Forelimb muscle (tissue), 1 donor: ENCODE measurements around the gene GPSM1. TPM values are rescaled to one million over a fixed set of nuclear protein-coding genes. Genes with fewer than 3 reads are reported as not detected.
"Not testable (repeated sequence)": the region's sequence is repeated elsewhere in the genome, so short reads cannot be mapped to it uniquely, and the experiment has no call there.

ENCODE experiments used
- DNase-seq: peaks from one replicate; pipeline ENCODE4 v3.0.0-alpha.2; 2013; ENCODE audit warnings: low read depth
- polyA plus RNA-seq: library from polyadenylated mRNA; unstranded; fragments of 120-200 nt; gene quantifications from one replicate; pipeline ENCODE4 v1.2.1, GENCODE V29; 2013; ENCODE audit not compliant: insufficient read length

GPSM1 gene
- polyA plus RNA-seq, 1 donor: 26.0 TPM

GRCh38 chr9:136344544-136345280 lies 17.4 kb downstream of the GPSM1 start:
- no peak for DNase-seq

DNA sequence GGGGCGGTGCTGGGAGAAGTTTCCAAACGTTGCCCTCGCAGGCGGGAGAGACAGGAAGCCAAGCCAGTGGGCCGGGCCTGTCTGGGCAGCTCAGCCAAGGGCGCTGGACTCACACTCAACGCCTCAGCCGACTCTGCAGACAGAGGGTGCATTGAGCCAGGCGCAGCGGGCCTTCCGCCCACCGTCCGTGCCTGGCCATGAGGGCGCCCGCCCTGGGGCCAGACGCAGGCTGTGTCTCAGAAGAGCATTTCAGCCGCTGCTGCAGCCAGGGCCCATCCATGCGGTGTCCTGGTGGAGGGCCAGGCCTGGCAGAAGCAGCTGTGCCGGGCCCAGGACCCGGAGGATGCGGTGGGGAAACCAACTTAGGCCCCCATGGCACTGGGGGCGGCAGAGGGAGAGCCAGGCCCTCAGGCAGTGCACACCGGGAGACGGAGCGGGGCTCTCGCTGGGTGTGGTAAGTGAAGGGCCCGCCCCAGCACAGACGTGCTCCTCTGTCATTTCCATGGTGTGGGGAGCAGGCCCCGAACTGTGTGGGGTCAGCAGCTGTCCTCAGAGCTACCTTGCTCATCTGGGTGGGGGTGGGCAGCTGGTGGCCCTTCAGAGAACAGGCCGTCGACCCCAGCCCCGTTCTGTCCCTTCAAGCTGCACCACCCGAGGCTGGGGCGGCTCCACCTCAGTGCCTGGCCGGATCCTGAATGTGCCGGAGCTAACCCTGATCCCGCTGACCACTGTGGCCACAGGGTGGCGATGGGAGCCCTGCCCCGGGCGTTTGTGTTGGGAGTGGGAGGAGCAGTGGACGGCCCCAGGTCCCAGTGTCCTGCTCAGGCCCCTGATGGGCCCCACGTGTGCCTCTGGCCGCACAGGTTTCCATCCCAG lies 18.2 kb downstream of the GPSM1 start:
- DNase-seq: no peak

GRCh38 chr9:136346157-136346481 lies 18.8 kb downstream of the GPSM1 start:
- no peak for DNase-seq

DNA sequence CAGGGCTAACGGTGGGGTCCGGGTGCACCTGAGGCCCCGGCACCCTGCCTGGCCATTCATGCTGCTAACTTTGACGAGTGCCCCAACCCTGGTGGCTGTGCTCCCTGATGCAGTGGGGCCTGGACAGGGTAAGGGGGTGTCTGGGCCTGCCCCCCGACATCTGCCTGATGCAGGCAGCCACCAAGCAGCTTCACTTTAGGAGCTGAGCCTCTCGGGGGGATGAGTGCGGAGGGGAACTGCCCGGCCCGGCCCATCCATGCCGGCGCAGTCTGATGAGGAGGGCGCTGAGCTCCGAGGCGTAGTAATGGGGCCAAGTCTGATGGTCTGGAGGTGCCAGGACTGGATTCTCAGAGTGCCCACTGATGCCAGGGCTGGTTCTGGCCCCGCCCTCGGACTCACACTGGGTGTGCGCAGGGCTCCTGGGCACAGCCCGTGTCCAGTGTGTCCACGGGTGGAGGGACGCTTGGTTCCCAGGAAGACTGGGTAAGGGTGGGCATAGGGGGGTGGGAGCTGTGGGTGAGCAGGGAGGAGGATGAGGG lies 19.7 kb downstream of the GPSM1 start:
- DNase-seq: no peak

DNA sequence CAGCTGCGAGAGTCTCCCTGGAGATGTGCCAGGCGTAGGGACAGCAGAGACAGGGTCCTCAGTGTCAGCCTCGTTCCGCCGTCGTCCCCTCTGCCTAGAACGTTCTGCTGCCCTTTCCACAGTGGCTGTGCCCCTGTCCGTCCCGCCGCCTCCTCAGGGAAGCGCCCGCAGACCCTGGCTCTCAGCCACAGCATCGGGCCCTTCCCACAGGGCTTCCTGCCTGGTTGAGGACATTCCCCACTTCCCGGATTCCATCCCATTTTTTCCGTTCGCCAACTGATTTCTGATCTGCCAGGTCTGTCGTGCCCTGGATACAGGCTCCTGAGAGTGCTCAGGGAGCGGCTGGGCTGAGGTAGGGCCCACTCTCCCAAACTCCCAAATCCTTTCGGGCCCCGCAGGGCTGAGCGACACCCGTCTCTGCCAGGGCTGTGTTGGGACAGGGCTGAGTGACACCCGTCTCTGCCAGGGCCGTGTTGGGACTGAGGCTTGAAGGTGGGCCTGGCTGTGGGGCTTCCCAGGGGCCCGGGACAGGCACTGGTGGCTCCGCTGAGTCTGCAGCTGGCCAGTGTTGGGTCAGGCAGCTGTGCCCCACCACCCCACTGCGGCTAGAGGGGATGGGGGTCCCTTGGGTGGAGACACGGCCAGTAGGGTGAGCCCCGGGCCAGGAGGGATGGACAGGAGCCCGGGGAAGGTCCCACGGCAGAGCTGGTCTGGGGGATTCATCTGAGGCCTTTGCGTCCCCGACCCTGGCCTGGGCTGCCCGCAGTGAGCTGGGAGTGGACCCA lies 20.3 kb downstream of the GPSM1 start:
- no peak for DNase-seq

- no peak for DNase-seq
Observed at GRCh38 chr9:136348691-136349090, 21.4 kb downstream of the GPSM1 start.

GRCh38 chr9:136349546-136349945 lies 22.2 kb downstream of the GPSM1 start:
- DNase-seq: no peak

DNA sequence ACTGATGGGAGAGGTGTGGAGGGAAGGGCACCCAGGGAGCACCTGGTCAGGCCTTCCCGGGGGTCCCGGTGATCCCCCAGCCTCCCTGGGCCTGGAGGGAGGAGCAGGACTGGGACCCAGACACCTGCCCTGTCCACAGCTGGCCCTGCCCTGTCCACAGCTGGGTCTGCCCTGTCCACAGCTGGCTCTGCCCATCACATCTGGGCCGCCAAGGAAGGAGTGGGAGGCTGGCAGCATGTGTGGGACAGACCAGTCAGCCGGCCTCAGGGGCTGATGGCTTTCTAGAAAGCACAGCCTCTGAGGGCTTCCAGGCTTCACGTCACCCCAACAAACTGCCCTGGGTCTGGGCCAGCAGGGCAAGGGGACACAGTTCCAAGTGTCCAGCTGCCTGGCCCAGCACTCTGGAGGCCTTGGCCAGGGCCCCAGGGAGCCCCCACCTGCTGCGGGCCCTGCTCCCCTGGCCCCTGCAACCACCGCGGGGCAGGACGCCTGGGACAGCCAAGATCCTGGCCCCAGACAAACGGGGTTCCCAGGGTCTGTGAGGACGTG lies 24.0 kb downstream of the GPSM1 start:
- DNase-seq: no peak

- not testable (repeated sequence) for DNase-seq
Observed at GRCh38 chr9:136351868-136352267, 24.5 kb downstream of the GPSM1 start.

DNA sequence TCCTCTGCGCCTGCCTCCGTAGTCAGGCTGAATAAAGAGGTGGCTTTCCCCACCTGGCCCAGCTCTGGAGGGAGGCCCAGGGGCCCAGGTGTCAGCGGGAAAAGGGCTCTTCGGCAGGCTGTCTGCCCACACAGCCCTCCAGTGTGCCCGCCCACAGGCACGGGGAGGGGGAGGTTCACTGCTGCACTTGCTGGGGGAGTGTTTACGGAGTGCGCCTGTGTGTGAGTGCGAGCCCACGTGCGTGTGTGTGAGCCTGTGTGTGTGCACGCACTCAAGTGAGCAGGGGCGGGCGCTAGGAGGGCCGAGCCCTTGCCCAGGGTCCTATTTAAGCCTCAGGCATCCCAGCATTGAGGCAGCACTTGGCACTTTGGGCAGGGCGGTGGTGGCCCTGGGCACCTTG lies 25.3 kb downstream of the GPSM1 start:
- DNase-seq: no peak

DNA sequence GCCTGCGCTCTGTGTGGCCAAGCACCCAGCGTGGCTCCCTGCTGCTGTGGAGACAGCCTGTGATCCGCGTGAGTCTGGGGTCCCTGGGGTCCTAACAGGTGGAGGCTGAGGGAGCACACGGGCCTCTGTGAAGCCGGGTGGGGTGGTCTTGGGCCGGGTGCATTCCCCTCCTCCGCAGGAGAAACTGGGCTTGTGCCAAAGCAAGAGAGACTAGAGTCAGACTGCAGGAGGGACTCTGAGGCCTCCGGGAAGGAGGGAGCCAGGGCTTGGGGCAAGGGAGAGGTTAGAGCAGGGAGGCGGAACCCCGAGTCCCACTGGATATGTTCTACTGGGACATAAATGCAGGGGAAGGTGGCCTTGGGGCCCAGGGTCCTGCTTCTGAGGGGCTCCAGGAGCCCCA lies 25.7 kb downstream of the GPSM1 start:
- DNase-seq: no peak

DNA sequence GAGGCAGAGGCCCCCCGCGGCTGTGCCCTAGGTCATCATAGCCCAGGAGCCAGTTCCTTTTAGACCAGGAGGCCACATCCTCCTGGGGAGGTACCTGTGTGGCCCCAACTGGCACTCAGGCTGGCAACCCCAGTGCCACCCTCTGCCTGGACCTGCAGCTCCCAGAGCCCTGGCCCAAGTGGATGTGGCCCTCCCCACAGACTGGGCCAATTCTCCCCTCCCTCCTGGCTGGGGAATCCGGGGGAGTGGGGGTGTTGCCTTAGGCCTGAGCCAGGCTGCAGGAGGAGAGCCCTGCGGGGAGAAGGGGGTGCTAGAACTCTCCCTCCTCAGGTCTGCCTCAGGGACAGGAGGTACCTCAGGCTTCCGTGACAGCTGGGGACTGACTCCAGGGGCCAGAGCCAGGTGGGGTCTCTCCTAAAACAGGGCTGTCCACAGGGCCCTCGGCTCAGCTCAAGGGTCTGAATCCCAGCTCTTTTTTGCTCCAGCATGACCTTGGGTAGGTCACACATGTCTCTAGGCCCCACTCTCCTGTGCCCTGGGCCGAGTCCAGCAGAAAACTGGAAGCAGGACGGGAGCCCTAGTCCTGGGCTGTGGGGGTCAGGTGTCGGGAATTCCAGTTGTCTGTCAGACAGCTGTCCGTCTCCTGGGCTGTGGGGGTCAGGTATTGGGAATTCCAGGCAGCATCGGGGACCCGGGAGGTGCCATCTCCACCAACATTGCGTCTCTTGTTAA lies 26.6 kb downstream of the GPSM1 start:
- DNase-seq: no peak

- DNase-seq: no peak
Observed at GRCh38 chr9:136354592-136355085, 27.3 kb downstream of the GPSM1 start.

DNA sequence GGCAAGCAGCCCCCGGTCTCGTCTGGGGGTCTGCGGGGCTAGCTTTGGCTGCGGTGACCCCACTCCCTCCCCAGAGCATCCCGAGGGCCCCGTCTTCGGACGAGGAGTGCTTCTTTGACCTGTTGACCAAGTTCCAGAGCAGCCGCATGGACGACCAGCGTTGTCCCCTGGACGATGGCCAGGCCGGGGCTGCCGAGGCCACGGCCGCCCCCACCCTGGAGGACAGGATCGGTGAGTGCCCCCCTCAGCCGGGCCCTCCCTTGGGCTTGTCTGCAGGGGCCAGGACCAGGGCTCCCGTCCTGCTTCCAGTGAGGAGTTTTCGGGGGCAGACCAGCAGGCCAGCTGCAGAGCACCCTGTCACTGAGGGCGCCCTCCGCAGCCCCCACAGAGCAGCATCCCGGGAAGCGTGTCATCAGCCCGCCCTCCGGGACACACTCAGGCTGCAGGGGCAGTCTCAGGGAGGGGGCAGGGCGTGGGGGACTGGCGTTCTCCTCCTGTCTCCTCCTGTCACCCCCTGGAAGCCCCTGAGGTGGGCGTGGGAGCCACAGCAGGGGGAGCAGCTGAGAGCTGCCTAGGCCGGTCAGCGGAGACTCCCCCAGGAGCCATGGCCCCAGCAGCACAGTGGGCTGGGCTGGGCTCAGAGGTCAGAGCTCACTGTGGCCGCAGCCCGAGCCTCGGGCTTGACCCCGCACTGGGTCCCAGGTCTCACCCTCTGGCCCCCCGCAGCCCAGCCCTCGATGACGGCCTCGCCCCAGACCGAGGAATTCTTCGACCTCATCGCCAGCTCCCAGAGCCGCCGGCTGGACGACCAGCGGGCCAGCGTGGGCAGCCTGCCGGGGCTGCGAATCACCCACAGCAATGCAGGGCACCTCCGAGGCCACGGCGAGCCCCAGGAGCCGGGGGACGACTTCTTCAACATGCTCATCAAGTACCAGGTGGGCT lies 28.5 kb downstream of the GPSM1 start:
- DNase-seq: no peak

DNA sequence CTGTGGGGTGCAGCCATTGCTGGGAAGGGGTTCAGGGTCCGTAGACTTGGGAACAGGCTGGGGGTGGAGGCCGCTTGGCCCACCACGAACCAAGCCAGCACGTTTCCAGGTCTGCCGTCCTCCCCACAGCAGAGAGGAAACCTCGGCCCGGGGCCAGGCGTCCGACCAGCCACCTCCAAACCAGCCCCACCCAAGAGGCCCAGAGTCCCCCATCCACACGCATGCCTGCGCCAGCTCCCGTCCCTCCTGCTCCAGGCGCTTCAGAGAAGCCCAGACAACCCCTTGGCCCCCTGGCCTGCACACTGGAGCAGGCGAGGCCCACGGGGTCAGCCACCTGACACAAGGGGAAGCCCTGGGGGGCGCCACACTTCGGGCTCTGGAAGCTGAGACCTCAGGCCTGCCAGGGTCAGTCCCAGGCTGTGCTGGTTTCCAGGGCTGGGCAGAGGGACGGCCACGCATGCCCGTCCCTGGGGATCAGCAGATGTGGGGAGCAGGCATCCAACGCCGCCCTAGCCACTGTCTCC lies 29.9 kb downstream of the GPSM1 start:
- no peak for DNase-seq

- DNase-seq: no peak
Observed at GRCh38 chr9:136358016-136358415, 30.7 kb downstream of the GPSM1 start.

DNA sequence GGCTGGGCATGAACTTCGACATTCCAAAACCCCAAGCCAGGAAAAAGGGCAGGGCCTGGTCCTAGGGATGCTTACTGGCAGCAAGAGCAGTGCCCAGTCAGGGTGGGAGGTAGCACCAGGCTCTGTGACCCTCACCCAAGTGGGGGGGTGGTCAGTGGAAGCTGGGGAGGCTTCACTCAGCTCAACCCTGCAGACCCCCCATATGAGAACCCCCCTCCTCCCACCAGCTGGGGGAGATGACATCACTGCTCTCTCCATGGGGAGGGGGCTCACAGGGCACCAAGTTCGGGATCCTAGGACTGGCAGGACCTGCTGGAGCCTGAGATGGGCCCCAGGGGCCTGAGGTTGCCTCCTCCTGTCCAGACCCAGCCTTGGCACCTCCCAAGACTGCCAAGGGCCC lies 31.5 kb downstream of the GPSM1 start:
- no peak for DNase-seq

GRCh38 chr9:136359774-136360718 lies 32.7 kb downstream of the GPSM1 start:
- DNase-seq: no peak
